Stimulated activated CD8-positive, alpha-beta memory T cell treated with anti-CD3 and anti-CD28 coated beads, Interleukin-4, amount 100 ng/mL, for 4 hours (primary cell): ENCODE results near the gene LIPG.
"Not testable (repeated sequence)": the region's sequence is repeated elsewhere in the genome, so short reads cannot be mapped to it uniquely, and the experiment has no call there.

Source experiments
- DNase-seq, 2 donors: peaks; one replicate each; pipeline ENCODE4 v3.0.0-alpha.2; 2020; ENCODE audit warnings: low read depth in 2 of 2, low spot score in 1 of 2

The LIPG gene

GRCh38 chr18:49572611-49573345, 10.9 kb downstream of the LIPG start:
- no peak for DNase-seq

DNA sequence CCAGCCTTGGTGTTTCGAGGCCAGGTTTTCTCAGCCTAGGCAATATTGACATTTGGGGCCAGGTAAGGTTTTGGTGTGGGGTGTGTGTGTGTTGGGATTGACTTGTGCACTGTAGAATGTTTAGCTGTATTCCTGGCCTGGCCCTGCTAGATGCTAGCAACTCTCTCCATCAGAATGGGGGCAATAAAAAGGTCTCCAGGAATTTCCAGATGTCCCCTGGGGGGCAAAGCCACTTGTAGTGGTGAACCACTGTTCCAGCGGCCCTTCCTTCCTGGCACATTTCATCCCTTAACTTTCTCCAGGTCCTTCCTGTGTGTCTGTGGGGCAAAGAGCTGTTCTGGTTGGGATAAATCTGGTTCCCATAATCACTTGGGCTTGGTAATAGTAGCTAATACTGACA, 12.0 kb downstream of the LIPG start:
- no peak for DNase-seq

DNA sequence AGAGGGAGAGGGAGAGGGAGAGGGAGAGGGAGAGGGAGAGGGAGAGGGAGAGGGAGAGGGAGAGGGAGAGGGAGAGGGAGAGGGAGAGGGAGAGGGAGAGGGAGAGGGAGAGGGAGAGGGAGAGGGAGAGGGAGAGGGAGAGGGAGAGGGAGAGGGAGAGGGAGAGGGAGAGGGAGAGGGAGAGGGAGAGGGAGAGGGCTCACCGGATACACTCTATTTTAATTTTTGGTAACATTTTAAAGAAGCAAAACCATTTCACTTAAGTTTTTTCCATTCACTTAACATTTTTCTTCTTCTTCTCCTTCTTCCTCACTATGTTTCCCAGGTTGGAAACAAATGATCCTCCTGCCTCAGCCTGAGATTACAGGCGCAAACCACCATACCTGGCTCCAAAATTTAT, 17.2 kb downstream of the LIPG start:
- not testable (repeated sequence) for DNase-seq

DNA sequence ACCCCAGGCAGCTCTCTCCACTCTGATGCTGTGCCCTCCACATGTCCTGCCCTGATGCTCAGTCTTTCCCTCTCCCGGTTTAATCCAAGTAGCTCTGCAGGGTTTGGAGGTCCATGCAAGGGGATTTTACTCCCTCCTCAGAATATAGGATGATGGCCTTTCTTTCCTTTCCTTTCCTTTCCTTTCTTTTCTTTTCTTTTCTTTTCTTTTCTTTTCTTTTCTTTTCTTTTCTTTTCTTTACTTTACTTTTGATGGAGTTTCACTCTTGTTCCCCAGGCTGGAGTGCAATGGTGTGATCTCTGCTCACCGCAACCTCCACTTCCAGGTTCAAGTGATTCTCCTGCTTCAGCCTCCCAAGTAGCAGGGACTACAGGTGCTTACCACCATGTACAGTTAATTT, 17.7 kb downstream of the LIPG start:
- DNase-seq = not testable (repeated sequence)

DNA sequence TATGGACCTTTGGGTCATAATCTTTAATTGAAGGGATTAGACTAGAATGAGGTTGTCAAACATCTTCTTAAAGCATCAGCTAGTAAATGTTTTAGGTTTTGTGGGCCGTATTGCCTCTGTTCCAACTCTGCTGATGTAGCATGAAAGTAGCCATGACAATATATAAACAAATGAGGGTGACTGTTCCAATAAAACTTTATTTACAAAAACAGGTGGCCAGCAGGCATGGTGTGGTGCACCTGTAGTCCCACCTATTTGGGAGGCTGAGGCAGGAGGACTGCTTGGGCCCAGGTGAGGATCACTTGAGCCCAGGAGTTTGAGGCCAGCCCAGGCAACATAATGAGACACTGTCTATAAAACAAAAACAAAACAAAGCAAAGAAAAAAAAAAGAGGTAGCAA, 18.4 kb downstream of the LIPG start:
- no peak for DNase-seq

- no peak for DNase-seq
Measured at GRCh38 chr18:49581371-49581770, 19.5 kb downstream of the LIPG start.

DNA sequence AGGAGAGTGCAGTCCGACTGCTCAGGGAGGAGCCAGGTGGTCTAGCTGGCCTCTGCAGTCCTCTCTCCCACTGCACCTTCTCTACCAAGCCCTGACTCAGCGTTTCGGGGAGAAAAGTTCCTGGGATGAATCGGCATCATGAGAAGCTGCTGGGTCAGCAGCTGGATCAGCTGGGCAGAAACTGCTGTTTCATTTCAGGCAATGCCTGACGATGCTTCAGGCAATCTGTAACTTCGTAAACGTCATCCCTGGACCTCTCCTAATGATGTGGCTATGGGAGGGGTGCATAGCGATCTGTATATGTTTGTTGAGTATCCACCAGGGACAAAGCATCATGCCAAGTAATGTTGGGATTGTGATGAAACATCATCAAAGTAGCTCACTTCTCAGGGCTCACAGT, 20.7 kb downstream of the LIPG start:
- no peak for DNase-seq

DNA sequence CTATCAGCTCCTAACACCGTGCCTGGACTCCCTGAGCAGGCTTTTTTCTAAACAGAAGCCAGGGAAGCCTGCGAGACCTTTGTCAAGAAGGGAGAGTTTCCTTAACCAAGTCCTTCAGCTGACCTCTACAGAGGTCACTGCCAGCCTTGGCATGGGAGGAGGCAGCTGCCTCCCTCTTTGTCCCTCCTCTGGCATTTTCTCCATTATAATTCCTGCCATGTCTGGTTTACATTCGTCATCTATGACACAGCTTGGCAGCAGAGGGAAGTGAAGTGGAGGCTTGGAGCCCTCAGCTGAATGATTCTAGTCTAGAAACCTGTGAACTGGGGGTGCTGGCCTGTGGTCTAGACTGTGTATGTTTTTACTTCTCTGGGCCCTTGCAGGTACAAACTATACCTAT, 22.5 kb downstream of the LIPG start:
- no peak for DNase-seq

GRCh38 chr18:49584951-49585350, 23.1 kb downstream of the LIPG start:
- not testable (repeated sequence) for DNase-seq

GRCh38 chr18:49585781-49586663, 24.2 kb downstream of the LIPG start:
- no peak for DNase-seq

- DNase-seq = no peak
Measured at GRCh38 chr18:49588171-49588570, 26.3 kb downstream of the LIPG start.

- no peak for DNase-seq
Measured at GRCh38 chr18:49588971-49589370, 27.1 kb downstream of the LIPG start.

GRCh38 chr18:49590608-49591007, 28.8 kb downstream of the LIPG start:
- DNase-seq = no peak

- DNase-seq = no peak
Measured at GRCh38 chr18:49591271-49591670, 29.4 kb downstream of the LIPG start.

DNA sequence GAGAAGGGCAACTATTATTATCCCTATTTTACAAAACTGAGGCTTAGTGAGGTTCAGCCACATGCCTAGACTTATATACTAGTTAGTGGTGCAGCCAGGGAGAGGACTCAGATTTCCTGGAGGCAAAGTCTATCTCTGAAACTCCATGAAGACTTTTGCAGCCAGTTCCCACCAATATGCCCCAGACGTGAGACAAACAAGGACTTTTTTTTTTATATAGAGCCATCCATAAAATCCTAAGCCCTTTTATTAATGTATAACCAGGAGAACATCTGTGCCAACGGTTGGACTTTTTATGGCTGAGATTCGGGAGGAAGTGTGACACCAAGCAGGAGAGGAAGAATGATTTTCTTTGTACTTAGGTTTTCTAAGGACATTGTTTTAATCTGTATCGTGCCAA, 29.9 kb downstream of the LIPG start:
- DNase-seq = no peak

DNA sequence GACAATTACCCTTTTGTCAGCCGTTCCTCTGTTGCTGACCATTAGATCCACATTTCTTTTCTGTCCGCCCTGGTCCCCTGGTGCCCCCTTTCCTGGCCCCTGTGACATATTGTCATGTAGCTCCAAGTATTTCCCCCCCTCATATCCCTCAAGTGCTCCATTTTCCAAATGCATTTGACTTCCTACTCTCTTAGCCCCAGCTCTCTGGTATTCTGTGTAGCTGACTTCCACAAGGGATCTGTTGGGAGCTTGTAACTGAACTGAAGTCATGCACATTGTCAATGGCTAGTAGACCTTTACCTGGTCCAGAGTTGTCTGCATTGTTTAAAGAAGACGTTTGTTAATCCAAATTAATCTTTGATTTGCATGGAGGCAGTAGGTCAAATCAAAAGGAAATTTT, 34.8 kb downstream of the LIPG start:
- no peak for DNase-seq

- DNase-seq = no peak
Measured at GRCh38 chr18:49597157-49597931, 35.5 kb downstream of the LIPG start.

GRCh38 chr18:49601211-49601610, 39.4 kb downstream of the LIPG start:
- DNase-seq = no peak

DNA sequence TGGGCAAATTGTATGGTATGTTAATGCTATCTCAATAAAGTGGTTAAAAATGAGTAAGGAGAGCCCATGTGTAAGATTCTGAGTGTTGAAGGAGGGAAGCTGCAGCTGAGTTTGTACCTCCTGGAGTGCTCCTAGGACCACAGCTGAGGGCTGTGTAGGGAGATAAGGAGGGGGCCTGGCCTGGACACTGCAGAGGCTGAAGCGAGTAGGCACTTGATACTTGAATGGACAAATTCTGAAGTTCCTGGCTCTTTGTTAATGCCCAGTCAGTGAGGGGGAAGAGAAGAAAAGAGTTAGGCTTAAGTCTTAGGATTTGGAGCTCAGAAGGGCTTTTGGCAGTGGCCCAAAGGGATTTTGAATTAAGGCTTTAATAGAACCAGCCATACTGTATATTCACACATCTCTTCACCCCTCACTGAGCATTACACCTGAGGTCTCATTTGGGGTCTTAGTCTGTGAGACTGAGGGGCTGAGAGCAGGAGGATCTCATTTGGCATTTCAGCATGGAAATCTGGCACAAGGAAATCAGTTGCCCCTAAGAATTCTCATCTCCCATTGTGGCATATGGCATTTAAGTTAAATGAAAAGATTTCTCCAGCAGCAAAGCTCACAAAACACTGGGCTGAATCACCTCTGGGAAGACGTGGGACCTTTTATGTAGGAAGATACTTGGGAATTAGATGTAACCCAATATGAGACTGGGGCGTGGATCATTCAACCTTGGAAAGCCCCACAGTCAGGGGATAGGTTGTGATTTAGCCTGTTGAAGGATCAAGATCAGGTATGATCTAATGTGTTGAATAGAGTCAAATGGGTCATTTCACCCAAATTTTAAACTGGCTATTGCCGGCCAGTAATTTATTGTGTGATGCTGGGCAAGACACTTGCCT, 46.8 kb downstream of the LIPG start:
- no peak for DNase-seq

DNA sequence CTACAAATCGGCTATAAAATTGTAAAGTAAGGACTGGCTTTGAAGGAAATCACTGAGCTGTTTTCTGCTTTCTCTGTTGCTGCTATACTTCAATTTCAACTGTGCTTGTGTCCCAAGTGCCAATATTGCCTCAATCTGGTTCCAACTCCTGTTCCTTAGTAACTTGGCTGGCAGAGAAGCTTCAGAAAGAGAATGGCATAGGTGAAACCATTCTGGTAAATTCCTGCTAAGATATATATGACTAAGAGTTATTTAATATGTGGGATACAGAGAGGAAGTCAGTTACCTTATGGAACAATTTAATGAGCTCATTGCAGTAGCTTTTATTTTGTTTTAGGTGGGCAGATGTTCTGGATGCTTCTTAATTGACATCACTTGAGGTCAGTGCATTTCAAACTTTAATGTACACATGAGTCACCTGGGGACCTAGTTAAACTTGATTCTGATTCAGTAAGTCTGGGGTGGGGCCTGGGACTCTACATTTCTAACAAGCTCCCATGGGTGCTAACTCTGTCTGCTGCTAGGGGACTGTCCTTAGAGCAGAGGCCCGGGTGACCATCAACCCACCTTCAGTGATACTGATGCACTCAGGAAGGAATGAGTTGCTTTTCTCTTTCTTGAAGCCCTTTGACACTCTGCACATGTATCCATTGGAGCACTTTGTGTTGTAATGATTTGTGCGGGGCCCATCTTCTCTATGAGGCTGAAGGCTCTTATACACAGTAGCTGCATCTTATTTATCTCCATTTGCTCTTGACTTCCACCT, 47.6 kb downstream of the LIPG start:
- DNase-seq = no peak
